Muscle layer of colon (tissue), 2 donors: ENCODE results near the gene DIMT1.

Experiments used
- H3K27ac ChIP-seq: one replicate; pipeline ENCODE4 v1.7.0; 2013; ENCODE audit warnings: low read depth, mild to moderate bottlenecking, low read length, moderate library complexity
- H3K27me3 ChIP-seq, 2 donors: one replicate each; pipeline ENCODE4 v1.7.0; 2013; ENCODE audit warnings: low read length in 2 of 2, mild to moderate bottlenecking in 2 of 2; ENCODE audit not compliant: insufficient read depth in 2 of 2, control insufficient read depth in 1 of 2
- H3K36me3 ChIP-seq: one replicate; pipeline ENCODE4 v1.7.0; 2013; ENCODE audit warnings: mild to moderate bottlenecking, low read length; ENCODE audit not compliant: insufficient read depth
- H3K4me1 ChIP-seq: one replicate; pipeline ENCODE4 v1.7.0; 2013; ENCODE audit warnings: mild to moderate bottlenecking, low read length; ENCODE audit not compliant: insufficient read depth
- H3K4me3 ChIP-seq, 2 donors: one replicate each; pipeline ENCODE4 v1.7.0; 2013; ENCODE audit warnings: low read length in 2 of 2, low read depth in 1 of 2, mild to moderate bottlenecking in 1 of 2, moderate library complexity in 1 of 2
- H3K9ac ChIP-seq: one replicate; pipeline ENCODE4 v1.7.0; 2013; ENCODE audit warnings: low read length
- H3K9me3 ChIP-seq: one replicate; pipeline ENCODE4 v1.7.0; 2013; ENCODE audit warnings: mild to moderate bottlenecking, low read length
- donor health status: abdominal sarcoma.
- donor health status: Adenocarcinoma of cecum.

Gene DIMT1

GRCh38 chr5:62369039-62369438 is 34.7 kb downstream of the DIMT1 start:
- Histone ChIP-seq H3K9ac (no peak overlapping the region), H3K27me3 (no peaks in the 10 kb centered on the region), H3K9me3 (no peaks in the 10 kb centered on the region), H3K4me3 (no peak overlapping the region), H3K36me3 (peaks cover 20% of the 10 kb centered on the region), H3K4me1 (no peaks in the 10 kb centered on the region), H3K27ac (no peak overlapping the region)

DNA sequence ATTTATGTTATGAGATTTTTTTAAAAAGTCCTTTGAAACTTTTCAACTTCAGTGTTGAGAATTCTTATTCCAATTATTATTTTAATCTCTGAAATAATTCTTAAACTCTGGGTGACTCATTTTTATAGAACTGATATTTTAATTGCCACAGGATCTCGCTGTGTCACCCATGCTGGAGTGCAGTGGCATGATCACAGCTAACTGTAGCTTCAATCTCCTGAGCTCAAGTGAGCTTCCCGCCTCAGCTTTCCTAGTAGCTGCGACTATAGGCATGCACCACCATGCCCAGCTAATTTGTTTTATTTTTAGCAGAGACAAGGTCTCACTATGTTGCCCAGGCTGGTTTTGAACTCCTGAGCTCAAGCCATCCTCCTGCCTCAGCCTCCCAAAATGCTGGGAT is 41.0 kb downstream of the DIMT1 start:
- Histone ChIP-seq H3K36me3 (peaks cover 19% of the 10 kb centered on the region), H3K4me3 (no peak overlapping the region), H3K27ac (no peak overlapping the region), H3K9me3 (no peaks in the 10 kb centered on the region), H3K9ac (no peak overlapping the region), H3K27me3 (no peaks in the 10 kb centered on the region), H3K4me1 (no peaks in the 10 kb centered on the region)

GRCh38 chr5:62354028-62354874 is 49.5 kb downstream of the DIMT1 start:
- no peaks in the 10 kb centered on the region for H3K9me3 ChIP-seq
- H3K36me3 ChIP-seq, result peaks cover 11% of the 10 kb centered on the region
- no peaks in the 10 kb centered on the region for H3K27me3 ChIP-seq
- H3K27ac ChIP-seq, result no peak overlapping the region
- no peaks in the 10 kb centered on the region for H3K4me1 ChIP-seq
- no peak overlapping the region for H3K9ac ChIP-seq
- no peak overlapping the region for H3K4me3 ChIP-seq

DNA sequence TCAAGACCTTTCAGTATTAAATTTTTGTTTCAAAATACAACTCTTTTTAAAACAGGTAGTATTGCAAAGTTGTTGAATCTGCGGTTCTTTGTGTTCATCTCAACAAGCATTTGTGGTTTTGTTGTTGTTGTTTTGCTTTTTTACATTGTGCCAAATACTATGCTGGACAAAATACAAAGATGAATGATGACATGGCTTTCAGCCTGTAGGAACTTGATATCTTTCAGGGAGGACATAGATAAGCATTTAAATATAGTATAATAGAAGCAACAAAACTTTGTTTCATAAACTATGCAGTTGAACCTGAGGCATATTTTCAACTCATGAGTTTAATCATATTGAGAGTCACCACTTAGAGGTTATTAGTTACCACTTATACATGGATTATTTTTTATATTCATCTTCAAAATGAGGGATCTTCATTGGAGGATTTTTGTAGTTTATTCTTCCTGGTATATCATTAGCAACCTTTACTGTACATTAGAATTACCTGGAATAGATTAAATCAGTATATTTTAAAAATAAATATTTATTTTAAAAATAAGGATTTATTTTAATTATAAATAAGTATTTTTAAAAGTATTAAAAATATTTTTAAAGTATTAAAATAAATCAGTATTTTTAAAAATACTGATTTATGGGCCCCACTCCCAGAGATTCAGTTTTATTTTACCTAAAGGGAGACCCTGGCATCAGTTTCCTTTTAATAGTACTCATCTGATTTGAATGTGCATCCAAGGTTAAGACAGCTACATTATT is 54.8 kb downstream of the DIMT1 start:
- no peak overlapping the region for H3K27ac ChIP-seq
- H3K9ac ChIP-seq, result no peak overlapping the region
- H3K36me3 ChIP-seq, result peaks cover 8% of the 10 kb centered on the region
- no peaks in the 10 kb centered on the region for H3K27me3 ChIP-seq
- no peaks in the 10 kb centered on the region for H3K9me3 ChIP-seq
- H3K4me3 ChIP-seq, result no peak overlapping the region
- H3K4me1 ChIP-seq, result no peaks in the 10 kb centered on the region

GRCh38 chr5:62347928-62348327 is 55.8 kb downstream of the DIMT1 start:
- H3K27ac ChIP-seq, result no peak overlapping the region
- no peaks in the 10 kb centered on the region for H3K9me3 ChIP-seq
- H3K27me3 ChIP-seq, result no peaks in the 10 kb centered on the region
- no peak overlapping the region for H3K4me3 ChIP-seq
- no peak overlapping the region for H3K9ac ChIP-seq
- H3K4me1 ChIP-seq, result no peaks in the 10 kb centered on the region
- H3K36me3 ChIP-seq, result peaks cover 5% of the 10 kb centered on the region

GRCh38 chr5:62346748-62347147 is 57.0 kb downstream of the DIMT1 start:
- no peak overlapping the region for H3K4me3 ChIP-seq
- H3K27me3 ChIP-seq, result no peaks in the 10 kb centered on the region
- H3K27ac ChIP-seq, result no peak overlapping the region
- no peaks in the 10 kb centered on the region for H3K4me1 ChIP-seq
- no peaks in the 10 kb centered on the region for H3K9me3 ChIP-seq
- H3K9ac ChIP-seq, result no peak overlapping the region
- H3K36me3 ChIP-seq, result no peaks in the 10 kb centered on the region

DNA sequence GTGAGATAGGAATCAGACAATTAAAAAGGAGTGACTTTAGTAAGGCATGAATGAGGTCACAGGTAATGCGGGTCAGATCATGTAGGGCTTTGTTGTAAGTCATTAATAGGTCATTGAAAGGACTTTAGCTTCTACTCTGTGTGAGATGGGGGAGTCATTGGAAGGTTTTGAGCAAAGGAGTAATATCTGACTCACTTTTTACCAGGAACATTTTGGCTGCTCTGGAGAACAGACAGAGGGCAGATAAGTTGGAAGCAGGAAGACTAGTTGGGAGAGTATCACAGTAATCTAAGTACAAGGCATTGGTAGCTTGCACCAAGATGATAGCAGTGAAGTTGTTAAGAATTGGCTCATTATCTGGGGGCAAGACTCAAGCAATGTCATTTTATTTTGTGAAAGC is 60.3 kb downstream of the DIMT1 start:
- Histone ChIP-seq H3K27me3 (no peaks in the 10 kb centered on the region), H3K4me1 (no peaks in the 10 kb centered on the region), H3K9ac (no peak overlapping the region), H3K9me3 (no peaks in the 10 kb centered on the region), H3K27ac (no peak overlapping the region), H3K36me3 (no peaks in the 10 kb centered on the region), H3K4me3 (no peak overlapping the region)

DNA sequence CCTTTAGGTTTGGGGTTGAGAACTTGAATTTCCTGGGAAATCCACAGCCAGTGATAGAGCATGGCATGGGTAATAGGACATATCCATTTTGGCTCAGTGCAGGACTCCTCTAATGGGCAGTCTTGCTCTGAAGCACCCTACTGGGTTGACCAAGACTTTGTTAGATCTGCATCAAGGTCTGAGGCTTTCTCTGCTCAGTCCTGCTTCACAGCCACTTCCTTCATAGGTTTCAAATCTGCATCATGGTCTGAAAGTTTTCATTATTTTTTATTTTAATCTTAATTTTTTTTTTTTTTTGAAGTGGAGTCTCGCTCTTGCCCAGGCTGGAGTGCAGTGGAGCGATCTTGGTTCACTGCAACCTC is 61.2 kb downstream of the DIMT1 start:
- Histone ChIP-seq H3K27ac (no peak overlapping the region), H3K4me1 (no peaks in the 10 kb centered on the region), H3K9me3 (no peaks in the 10 kb centered on the region), H3K27me3 (no peaks in the 10 kb centered on the region), H3K4me3 (no peak overlapping the region), H3K9ac (no peak overlapping the region), H3K36me3 (no peaks in the 10 kb centered on the region)

DNA sequence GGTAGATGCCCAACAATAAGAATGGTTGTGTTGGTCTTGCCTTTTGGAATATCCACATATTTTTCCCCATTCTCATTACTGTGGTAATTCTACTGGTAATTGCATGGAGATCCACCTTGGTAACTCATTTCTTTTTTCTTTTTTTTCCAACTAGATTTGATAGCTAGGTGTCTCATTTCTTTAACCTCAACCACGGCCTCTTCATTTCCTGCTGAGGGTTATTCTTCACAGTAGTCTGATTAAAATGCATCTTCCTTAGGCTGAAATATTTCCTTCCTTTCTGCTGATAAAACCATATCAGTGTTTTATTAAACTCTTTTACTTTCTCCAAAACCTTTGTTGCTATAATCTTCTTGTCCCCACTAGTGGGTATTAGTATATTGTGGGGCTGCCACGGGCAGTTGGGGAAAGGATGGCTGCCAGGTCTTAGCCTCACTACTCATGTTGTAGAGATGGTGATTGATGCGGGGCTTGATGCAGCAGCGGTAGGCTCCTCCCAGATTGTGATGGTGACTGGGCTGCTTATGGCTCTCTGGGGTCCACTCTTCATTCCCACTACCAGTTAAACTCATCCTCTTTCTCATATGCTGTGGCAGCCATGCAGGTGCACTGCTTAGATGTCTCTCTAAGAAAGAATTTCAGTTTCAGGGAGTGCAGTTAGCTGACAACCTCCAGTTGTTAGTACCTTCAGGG is 61.8 kb downstream of the DIMT1 start:
- Histone ChIP-seq H3K4me1 (no peaks in the 10 kb centered on the region), H3K9me3 (no peaks in the 10 kb centered on the region), H3K9ac (no peak overlapping the region), H3K27ac (no peak overlapping the region), H3K27me3 (no peaks in the 10 kb centered on the region), H3K4me3 (no peak overlapping the region), H3K36me3 (no peaks in the 10 kb centered on the region)

- Histone ChIP-seq H3K36me3 (no peaks in the 10 kb centered on the region), H3K27me3 (no peaks in the 10 kb centered on the region), H3K9ac (no peak overlapping the region), H3K4me3 (no peak overlapping the region), H3K27ac (no peak overlapping the region), H3K9me3 (no peaks in the 10 kb centered on the region), H3K4me1 (no peaks in the 10 kb centered on the region)
Observed at GRCh38 chr5:62340979-62341378, 62.7 kb downstream of the DIMT1 start.

GRCh38 chr5:62340392-62340791 is 63.3 kb downstream of the DIMT1 start:
- H3K27ac ChIP-seq, result no peak overlapping the region
- no peak overlapping the region for H3K9ac ChIP-seq
- H3K36me3 ChIP-seq, result no peaks in the 10 kb centered on the region
- no peaks in the 10 kb centered on the region for H3K9me3 ChIP-seq
- no peaks in the 10 kb centered on the region for H3K4me1 ChIP-seq
- no peak overlapping the region for H3K4me3 ChIP-seq
- no peaks in the 10 kb centered on the region for H3K27me3 ChIP-seq
